PC-9 (cell line): ENCODE data around the gene CDIP1.

Experiments used
- EZH2 ChIP-seq: fragments of 200-600 bp; sonication (generic); IDR thresholded peaks from 2 replicates; pipeline ENCODE4 v1.8.0; 2017; ENCODE audit warnings: antibody characterized with exemption, low read depth
- TF ChIP-seq, protein P1 (sequence below): fragments of 200-600 bp; sonication (generic); conservative IDR thresholded peaks from 2 replicates; pipeline ENCODE4 v1.6.1; 2017; ENCODE audit warnings: mixed run types, antibody characterized with exemption, mild to moderate bottlenecking, moderate library complexity

GRCh38 chr16:4550591-4550990, 12.0 kb upstream of the CDIP1 start:
- TF ChIP-seq, protein P1, sequence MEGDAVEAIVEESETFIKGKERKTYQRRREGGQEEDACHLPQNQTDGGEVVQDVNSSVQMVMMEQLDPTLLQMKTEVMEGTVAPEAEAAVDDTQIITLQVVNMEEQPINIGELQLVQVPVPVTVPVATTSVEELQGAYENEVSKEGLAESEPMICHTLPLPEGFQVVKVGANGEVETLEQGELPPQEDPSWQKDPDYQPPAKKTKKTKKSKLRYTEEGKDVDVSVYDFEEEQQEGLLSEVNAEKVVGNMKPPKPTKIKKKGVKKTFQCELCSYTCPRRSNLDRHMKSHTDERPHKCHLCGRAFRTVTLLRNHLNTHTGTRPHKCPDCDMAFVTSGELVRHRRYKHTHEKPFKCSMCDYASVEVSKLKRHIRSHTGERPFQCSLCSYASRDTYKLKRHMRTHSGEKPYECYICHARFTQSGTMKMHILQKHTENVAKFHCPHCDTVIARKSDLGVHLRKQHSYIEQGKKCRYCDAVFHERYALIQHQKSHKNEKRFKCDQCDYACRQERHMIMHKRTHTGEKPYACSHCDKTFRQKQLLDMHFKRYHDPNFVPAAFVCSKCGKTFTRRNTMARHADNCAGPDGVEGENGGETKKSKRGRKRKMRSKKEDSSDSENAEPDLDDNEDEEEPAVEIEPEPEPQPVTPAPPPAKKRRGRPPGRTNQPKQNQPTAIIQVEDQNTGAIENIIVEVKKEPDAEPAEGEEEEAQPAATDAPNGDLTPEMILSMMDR: no peak
- TF ChIP-seq EZH2: no peak
